ENCODE measurements around the gene SPN.
"Not testable (repeated sequence)": the region's sequence is repeated elsewhere in the genome, so short reads cannot be mapped to it uniquely, and the experiment has no call there.

SPN gene

GRCh38 chr16:29649588-29650494 lies 13.2 kb upstream of the SPN start:
- no peak for FAIRE-seq

GRCh38 chr16:29650771-29651170 lies 12.3 kb upstream of the SPN start:
- no peak for FAIRE-seq

GRCh38 chr16:29651774-29652349 lies 11.2 kb upstream of the SPN start:
- FAIRE-seq = no peak

- no peak for FAIRE-seq
These were observed 9.6 kb upstream of the SPN start for GRCh38 chr16:29653471-29653870.

- FAIRE-seq = not testable (repeated sequence)
These were observed 9.2 kb upstream of the SPN start for GRCh38 chr16:29653890-29654289.

- no peak for FAIRE-seq
These were observed 6.1 kb upstream of the SPN start for GRCh38 chr16:29656688-29657523.

- FAIRE-seq = no peak
These were observed 4.3 kb upstream of the SPN start for GRCh38 chr16:29658705-29659104.

- FAIRE-seq = no peak
These were observed 883 bp upstream of the SPN start for GRCh38 chr16:29662000-29662728.

- FAIRE-seq = no peak
These were observed 375 bp upstream of the SPN start for GRCh38 chr16:29662729-29663015.

GRCh38 chr16:29663807-29664090 lies 702 bp downstream of the SPN start:
- FAIRE-seq = no peak

- no peak for FAIRE-seq
These were observed 1.3 kb downstream of the SPN start for GRCh38 chr16:29664091-29664921.

GRCh38 chr16:29665294-29666077 lies 2.4 kb downstream of the SPN start:
- FAIRE-seq = no peak

GRCh38 chr16:29667322-29667610 lies 4.2 kb downstream of the SPN start:
- FAIRE-seq = not testable (repeated sequence)

- no peak for FAIRE-seq
These were observed 4.7 kb downstream of the SPN start for GRCh38 chr16:29667755-29668154.

- FAIRE-seq = no peak
These were observed 5.2 kb downstream of the SPN start for GRCh38 chr16:29668267-29668666.

- FAIRE-seq = no peak
These were observed 10.5 kb downstream of the SPN start for GRCh38 chr16:29673501-29673900.

- no peak for FAIRE-seq
These were observed 11.1 kb downstream of the SPN start for GRCh38 chr16:29674188-29674587.

GRCh38 chr16:29675811-29676643 lies 13.0 kb downstream of the SPN start:
- FAIRE-seq = no peak

- no peak for FAIRE-seq
These were observed 14.1 kb downstream of the SPN start for GRCh38 chr16:29676989-29677785.

- FAIRE-seq = no peak
These were observed 15.7 kb downstream of the SPN start, which contains the start of gene QPRT for GRCh38 chr16:29678691-29679267. TSS of gene QPRT (plus strand) at chr16:29679180. CDS start at chr16:29679198, 18 bp downstream.

All from islet of Langerhans (tissue), 1 donor.